ENCODE data around the gene B3GNT5. TPM values are rescaled to one million over a fixed set of nuclear protein-coding genes. Genes with fewer than 3 reads are reported as not detected.

Gene B3GNT5
- total RNA-seq (2014; rRNA removed; shearing (Covaris generic)): 21.6 and 22.5 TPM in 2 replicates
- 47.9 and 66.2 TPM in 2 replicates for polyA plus RNA-seq (2015; cell fraction: cytosol; rRNA removed)
- 30.3 and 31.2 TPM in 2 replicates for polyA plus RNA-seq (2015; cell fraction: nucleus; rRNA removed)

- DNase-seq (ENCODE audit: low read depth): peak; percentile 34
Observed at GRCh38 chr3:183252973-183253527, at the start of gene B3GNT5. Gene B3GNT5 (plus strand): TSS chr3:183253253. CDS start chr3:183269799, 16,546 bp downstream.

- DNase-seq (ENCODE audit: low read depth): no peak
Observed at GRCh38 chr3:183203670-183204069, 49.4 kb upstream of the B3GNT5 start.

- DNase-seq (ENCODE audit: low read depth): no peak
Observed at GRCh38 chr3:183208260-183208659, 44.8 kb upstream of the B3GNT5 start.

GRCh38 chr3:183208800-183209199 is 44.3 kb upstream of the B3GNT5 start:
- no peak for DNase-seq (ENCODE audit: low read depth)

- no peak for DNase-seq (ENCODE audit: low read depth)
Observed at GRCh38 chr3:183210341-183210740, 42.7 kb upstream of the B3GNT5 start.

GRCh38 chr3:183210862-183211341 is 42.2 kb upstream of the B3GNT5 start:
- peak; percentile 28 for DNase-seq (ENCODE audit: low read depth)

- DNase-seq (ENCODE audit: low read depth): no peak
Observed at GRCh38 chr3:183211352-183211751, 41.7 kb upstream of the B3GNT5 start.

- DNase-seq (ENCODE audit: low read depth): no peak
Observed at GRCh38 chr3:183212096-183212495, 41.0 kb upstream of the B3GNT5 start.

GRCh38 chr3:183212565-183212964 is 40.5 kb upstream of the B3GNT5 start:
- DNase-seq (ENCODE audit: low read depth): no peak

GRCh38 chr3:183213415-183214276 is 39.4 kb upstream of the B3GNT5 start:
- no peak for DNase-seq (ENCODE audit: low read depth)

GRCh38 chr3:183214277-183214612 is 38.8 kb upstream of the B3GNT5 start:
- DNase-seq (ENCODE audit: low read depth): no peak

- no peak for DNase-seq (ENCODE audit: low read depth)
Observed at GRCh38 chr3:183215591-183216202, 37.4 kb upstream of the B3GNT5 start.

- DNase-seq (ENCODE audit: low read depth): no peak
Observed at GRCh38 chr3:183217548-183218332, 35.3 kb upstream of the B3GNT5 start.

GRCh38 chr3:183218826-183219225 is 34.2 kb upstream of the B3GNT5 start:
- no peak for DNase-seq (ENCODE audit: low read depth)

GRCh38 chr3:183220828-183221227 is 32.2 kb upstream of the B3GNT5 start:
- DNase-seq (ENCODE audit: low read depth): no peak

- DNase-seq (ENCODE audit: low read depth): no peak
Observed at GRCh38 chr3:183222631-183223235, 30.3 kb upstream of the B3GNT5 start.

GRCh38 chr3:183224180-183224970 is 28.7 kb upstream of the B3GNT5 start:
- no peak for DNase-seq (ENCODE audit: low read depth)

GRCh38 chr3:183226333-183226890 is 26.6 kb upstream of the B3GNT5 start:
- no peak for DNase-seq (ENCODE audit: low read depth)

GRCh38 chr3:183227586-183227985 is 25.5 kb upstream of the B3GNT5 start:
- DNase-seq (ENCODE audit: low read depth): no peak

GRCh38 chr3:183229178-183229577 is 23.9 kb upstream of the B3GNT5 start:
- DNase-seq (ENCODE audit: low read depth): no peak
